Measurements from ENCODE around the gene NAA25.

Gene NAA25

GRCh38 chr12:112017041-112017440, 91.5 kb downstream of the NAA25 start:
- H3K4me3 ChIP-seq (ENCODE audit: low read depth, low read length) = peak overlapping the region; percentile 29
- TF ChIP-seq POLR2A (IDR thresholded peaks at IDR 0.05; ENCODE audit: extremely low read depth, insufficient read length) (no peak), MAX (IDR thresholded peaks at IDR 0.05; ENCODE audit: low read depth, low read length) (no peak), MYC (IDR thresholded peaks at IDR 0.05; ENCODE audit: low read depth, low read length) (no peak), CTCF (IDR thresholded peaks at IDR 0.05; ENCODE audit: low read depth, low read length) (no peak)
- no peak for DNase-seq (ENCODE audit: low read depth)

GRCh38 chr12:112015938-112016337, 92.6 kb downstream of the NAA25 start:
- TF ChIP-seq MYC (IDR thresholded peaks at IDR 0.05; ENCODE audit: low read depth, low read length) = no peak
- TF ChIP-seq MAX (IDR thresholded peaks at IDR 0.05; ENCODE audit: low read depth, low read length) = no peak
- TF ChIP-seq POLR2A (IDR thresholded peaks at IDR 0.05; ENCODE audit: extremely low read depth, insufficient read length) = no peak
- TF ChIP-seq CTCF (IDR thresholded peaks at IDR 0.05; ENCODE audit: low read depth, low read length) = no peak
- peak overlapping the region; percentile 89 for H3K4me3 ChIP-seq (ENCODE audit: low read depth, low read length)
- no peak for DNase-seq (ENCODE audit: low read depth)

- TF ChIP-seq CTCF (IDR thresholded peaks at IDR 0.05; ENCODE audit: low read depth, low read length) = no peak
- TF ChIP-seq MYC (IDR thresholded peaks at IDR 0.05; ENCODE audit: low read depth, low read length) = peak; percentile 30; the same call in 1 of the 2 replicates
- TF ChIP-seq POLR2A (IDR thresholded peaks at IDR 0.05; ENCODE audit: extremely low read depth, insufficient read length) = peak; percentile 71
- TF ChIP-seq MAX (IDR thresholded peaks at IDR 0.05; ENCODE audit: low read depth, low read length) = peak; percentile 70
- H3K4me3 ChIP-seq (ENCODE audit: low read depth, low read length) = peak overlapping the region; percentile 89
- DNase-seq (ENCODE audit: low read depth) = peak; percentile 95
These were observed 94.8 kb downstream of the NAA25 start for GRCh38 chr12:112013601-112014402.

GRCh38 chr12:112012775-112013600, 95.6 kb downstream of the NAA25 start, which contains the start of the genes ERP29 and TMEM116:
TSS of gene ERP29 (plus strand) at chr12:112013426. CDS start at chr12:112013466, 40 bp downstream.
TSS of gene TMEM116 (minus strand) at chr12:112013165. CDS start at chr12:112005270, 7,895 bp downstream.
- TF ChIP-seq MYC (IDR thresholded peaks at IDR 0.05; ENCODE audit: low read depth, low read length) = peak; percentile 75
- TF ChIP-seq MAX (IDR thresholded peaks at IDR 0.05; ENCODE audit: low read depth, low read length) = peak; percentile 98
- peak; percentile 40 for TF ChIP-seq CTCF (IDR thresholded peaks at IDR 0.05; ENCODE audit: low read depth, low read length)
- TF ChIP-seq POLR2A (IDR thresholded peaks at IDR 0.05; ENCODE audit: extremely low read depth, insufficient read length) = peak; percentile 97
- DNase-seq (ENCODE audit: low read depth) = peak; percentile 100
- H3K4me3 ChIP-seq (ENCODE audit: low read depth, low read length) = peak within 1 kb of the TSS; percentile 89

- H3K4me3 ChIP-seq (ENCODE audit: low read depth, low read length) = peak overlapping the region; percentile 81
- TF ChIP-seq CTCF (IDR thresholded peaks at IDR 0.05; ENCODE audit: low read depth, low read length) (no peak), MYC (IDR thresholded peaks at IDR 0.05; ENCODE audit: low read depth, low read length) (no peak)
- DNase-seq (ENCODE audit: low read depth) = no peak
These were observed 96.9 kb downstream of the NAA25 start for GRCh38 chr12:112011685-112012084.
